Measurements from ENCODE around the gene POLR2B.

DNA sequence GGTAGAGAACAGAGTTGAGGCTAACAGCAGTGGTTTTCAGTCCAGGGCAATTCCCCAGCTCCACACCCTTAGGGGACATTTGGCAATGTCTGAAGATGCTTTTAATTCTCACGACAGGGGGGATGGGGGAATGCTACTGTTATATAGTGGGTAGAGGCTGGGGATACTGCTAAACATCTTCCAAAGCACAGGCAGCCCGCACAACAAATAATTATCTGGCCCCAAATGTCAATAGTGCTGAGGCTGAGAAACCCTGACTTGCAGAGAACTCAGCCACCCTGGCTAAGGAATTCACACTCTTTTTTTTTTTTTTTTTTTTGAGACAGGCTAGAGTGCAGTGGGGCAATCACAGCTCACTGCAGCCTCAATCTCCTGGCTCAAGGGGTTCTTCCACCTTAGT, 60.6 kb downstream of the POLR2B start:
- TF ChIP-seq SMAD4 (CRISPR knock-in tag; IDR thresholded peaks at IDR 0.05) = no peak
- TF ChIP-seq, protein P1, sequence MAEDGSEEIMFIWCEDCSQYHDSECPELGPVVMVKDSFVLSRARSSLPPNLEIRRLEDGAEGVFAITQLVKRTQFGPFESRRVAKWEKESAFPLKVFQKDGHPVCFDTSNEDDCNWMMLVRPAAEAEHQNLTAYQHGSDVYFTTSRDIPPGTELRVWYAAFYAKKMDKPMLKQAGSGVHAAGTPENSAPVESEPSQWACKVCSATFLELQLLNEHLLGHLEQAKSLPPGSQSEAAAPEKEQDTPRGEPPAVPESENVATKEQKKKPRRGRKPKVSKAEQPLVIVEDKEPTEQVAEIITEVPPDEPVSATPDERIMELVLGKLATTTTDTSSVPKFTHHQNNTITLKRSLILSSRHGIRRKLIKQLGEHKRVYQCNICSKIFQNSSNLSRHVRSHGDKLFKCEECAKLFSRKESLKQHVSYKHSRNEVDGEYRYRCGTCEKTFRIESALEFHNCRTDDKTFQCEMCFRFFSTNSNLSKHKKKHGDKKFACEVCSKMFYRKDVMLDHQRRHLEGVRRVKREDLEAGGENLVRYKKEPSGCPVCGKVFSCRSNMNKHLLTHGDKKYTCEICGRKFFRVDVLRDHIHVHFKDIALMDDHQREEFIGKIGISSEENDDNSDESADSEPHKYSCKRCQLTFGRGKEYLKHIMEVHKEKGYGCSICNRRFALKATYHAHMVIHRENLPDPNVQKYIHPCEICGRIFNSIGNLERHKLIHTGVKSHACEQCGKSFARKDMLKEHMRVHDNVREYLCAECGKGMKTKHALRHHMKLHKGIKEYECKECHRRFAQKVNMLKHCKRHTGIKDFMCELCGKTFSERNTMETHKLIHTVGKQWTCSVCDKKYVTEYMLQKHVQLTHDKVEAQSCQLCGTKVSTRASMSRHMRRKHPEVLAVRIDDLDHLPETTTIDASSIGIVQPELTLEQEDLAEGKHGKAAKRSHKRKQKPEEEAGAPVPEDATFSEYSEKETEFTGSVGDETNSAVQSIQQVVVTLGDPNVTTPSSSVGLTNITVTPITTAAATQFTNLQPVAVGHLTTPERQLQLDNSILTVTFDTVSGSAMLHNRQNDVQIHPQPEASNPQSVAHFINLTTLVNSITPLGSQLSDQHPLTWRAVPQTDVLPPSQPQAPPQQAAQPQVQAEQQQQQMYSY (CRISPR knock-in tag; IDR thresholded peaks at IDR 0.05) = no peak
- TF ChIP-seq, protein P2, sequence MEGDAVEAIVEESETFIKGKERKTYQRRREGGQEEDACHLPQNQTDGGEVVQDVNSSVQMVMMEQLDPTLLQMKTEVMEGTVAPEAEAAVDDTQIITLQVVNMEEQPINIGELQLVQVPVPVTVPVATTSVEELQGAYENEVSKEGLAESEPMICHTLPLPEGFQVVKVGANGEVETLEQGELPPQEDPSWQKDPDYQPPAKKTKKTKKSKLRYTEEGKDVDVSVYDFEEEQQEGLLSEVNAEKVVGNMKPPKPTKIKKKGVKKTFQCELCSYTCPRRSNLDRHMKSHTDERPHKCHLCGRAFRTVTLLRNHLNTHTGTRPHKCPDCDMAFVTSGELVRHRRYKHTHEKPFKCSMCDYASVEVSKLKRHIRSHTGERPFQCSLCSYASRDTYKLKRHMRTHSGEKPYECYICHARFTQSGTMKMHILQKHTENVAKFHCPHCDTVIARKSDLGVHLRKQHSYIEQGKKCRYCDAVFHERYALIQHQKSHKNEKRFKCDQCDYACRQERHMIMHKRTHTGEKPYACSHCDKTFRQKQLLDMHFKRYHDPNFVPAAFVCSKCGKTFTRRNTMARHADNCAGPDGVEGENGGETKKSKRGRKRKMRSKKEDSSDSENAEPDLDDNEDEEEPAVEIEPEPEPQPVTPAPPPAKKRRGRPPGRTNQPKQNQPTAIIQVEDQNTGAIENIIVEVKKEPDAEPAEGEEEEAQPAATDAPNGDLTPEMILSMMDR (IDR thresholded peaks at IDR 0.05) = no peak
- no peak for TF ChIP-seq ZNF416 (CRISPR knock-in tag; IDR thresholded peaks at IDR 0.05)
- no peak for TF ChIP-seq SP1 (CRISPR knock-in tag; conservative IDR thresholded peaks at IDR 0.05)
- no peak for TF ChIP-seq CREM (CRISPR knock-in tag; IDR thresholded peaks at IDR 0.05)
- no peak for TF ChIP-seq TP53 (CRISPR knock-in tag; IDR thresholded peaks at IDR 0.05)
- TF ChIP-seq GABPB1 (CRISPR knock-in tag; IDR thresholded peaks at IDR 0.05) = no peak
- TF ChIP-seq, protein P3, sequence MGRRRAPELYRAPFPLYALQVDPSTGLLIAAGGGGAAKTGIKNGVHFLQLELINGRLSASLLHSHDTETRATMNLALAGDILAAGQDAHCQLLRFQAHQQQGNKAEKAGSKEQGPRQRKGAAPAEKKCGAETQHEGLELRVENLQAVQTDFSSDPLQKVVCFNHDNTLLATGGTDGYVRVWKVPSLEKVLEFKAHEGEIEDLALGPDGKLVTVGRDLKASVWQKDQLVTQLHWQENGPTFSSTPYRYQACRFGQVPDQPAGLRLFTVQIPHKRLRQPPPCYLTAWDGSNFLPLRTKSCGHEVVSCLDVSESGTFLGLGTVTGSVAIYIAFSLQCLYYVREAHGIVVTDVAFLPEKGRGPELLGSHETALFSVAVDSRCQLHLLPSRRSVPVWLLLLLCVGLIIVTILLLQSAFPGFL (CRISPR knock-in tag; IDR thresholded peaks at IDR 0.05; ENCODE audit: borderline replicate concordance) = no peak
- TF ChIP-seq, protein P4, sequence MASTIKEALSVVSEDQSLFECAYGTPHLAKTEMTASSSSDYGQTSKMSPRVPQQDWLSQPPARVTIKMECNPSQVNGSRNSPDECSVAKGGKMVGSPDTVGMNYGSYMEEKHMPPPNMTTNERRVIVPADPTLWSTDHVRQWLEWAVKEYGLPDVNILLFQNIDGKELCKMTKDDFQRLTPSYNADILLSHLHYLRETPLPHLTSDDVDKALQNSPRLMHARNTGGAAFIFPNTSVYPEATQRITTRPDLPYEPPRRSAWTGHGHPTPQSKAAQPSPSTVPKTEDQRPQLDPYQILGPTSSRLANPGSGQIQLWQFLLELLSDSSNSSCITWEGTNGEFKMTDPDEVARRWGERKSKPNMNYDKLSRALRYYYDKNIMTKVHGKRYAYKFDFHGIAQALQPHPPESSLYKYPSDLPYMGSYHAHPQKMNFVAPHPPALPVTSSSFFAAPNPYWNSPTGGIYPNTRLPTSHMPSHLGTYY (CRISPR knock-in tag; IDR thresholded peaks at IDR 0.05) = no peak
- no peak for TF ChIP-seq TEAD4 (CRISPR knock-in tag; IDR thresholded peaks at IDR 0.05)
- no peak for TF ChIP-seq NR2C2 (CRISPR knock-in tag; IDR thresholded peaks at IDR 0.05)
- TF ChIP-seq, protein P5, sequence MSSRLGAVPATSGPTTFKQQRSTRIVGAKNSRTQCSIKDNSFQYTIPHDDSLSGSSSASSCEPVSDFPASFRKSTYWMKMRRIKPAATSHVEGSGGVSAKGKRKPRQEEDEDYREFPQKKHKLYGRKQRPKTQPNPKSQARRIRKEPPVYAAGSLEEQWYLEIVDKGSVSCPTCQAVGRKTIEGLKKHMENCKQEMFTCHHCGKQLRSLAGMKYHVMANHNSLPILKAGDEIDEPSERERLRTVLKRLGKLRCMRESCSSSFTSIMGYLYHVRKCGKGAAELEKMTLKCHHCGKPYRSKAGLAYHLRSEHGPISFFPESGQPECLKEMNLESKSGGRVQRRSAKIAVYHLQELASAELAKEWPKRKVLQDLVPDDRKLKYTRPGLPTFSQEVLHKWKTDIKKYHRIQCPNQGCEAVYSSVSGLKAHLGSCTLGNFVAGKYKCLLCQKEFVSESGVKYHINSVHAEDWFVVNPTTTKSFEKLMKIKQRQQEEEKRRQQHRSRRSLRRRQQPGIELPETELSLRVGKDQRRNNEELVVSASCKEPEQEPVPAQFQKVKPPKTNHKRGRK (CRISPR knock-in tag; IDR thresholded peaks at IDR 0.05; ENCODE audit: borderline replicate concordance) = no peak
